ENCODE data around the gene CPE.
"Not testable (repeated sequence)": the region's sequence is repeated elsewhere in the genome, so short reads cannot be mapped to it uniquely, and the experiment has no call there.

The CPE gene

GRCh38 chr4:165404696-165405095 is 25.9 kb downstream of the CPE start:
- DNase-seq (ENCODE audit: low spot score), result no peak

GRCh38 chr4:165410214-165410613 is 31.4 kb downstream of the CPE start:
- DNase-seq (ENCODE audit: low spot score), result no peak

- DNase-seq (ENCODE audit: low spot score), result no peak
Measured at GRCh38 chr4:165415910-165416309, 37.1 kb downstream of the CPE start.

- DNase-seq (ENCODE audit: low spot score), result no peak
Measured at GRCh38 chr4:165418073-165418472, 39.3 kb downstream of the CPE start.

- no peak for DNase-seq (ENCODE audit: low spot score)
Measured at GRCh38 chr4:165425629-165426028, 46.8 kb downstream of the CPE start.

- no peak for DNase-seq (ENCODE audit: low spot score)
Measured at GRCh38 chr4:165426331-165426730, 47.5 kb downstream of the CPE start.

- no peak for DNase-seq (ENCODE audit: low spot score)
Measured at GRCh38 chr4:165426823-165427222, 48.0 kb downstream of the CPE start.

GRCh38 chr4:165428957-165429356 is 50.1 kb downstream of the CPE start:
- DNase-seq (ENCODE audit: low spot score), result no peak

- no peak for DNase-seq (ENCODE audit: low spot score)
Measured at GRCh38 chr4:165433529-165433928, 54.7 kb downstream of the CPE start.

- no peak for DNase-seq (ENCODE audit: low spot score)
Measured at GRCh38 chr4:165437691-165438090, 58.9 kb downstream of the CPE start.

- no peak for DNase-seq (ENCODE audit: low spot score)
Measured at GRCh38 chr4:165439344-165439743, 60.5 kb downstream of the CPE start.

- no peak for DNase-seq (ENCODE audit: low spot score)
Measured at GRCh38 chr4:165439981-165440380, 61.2 kb downstream of the CPE start.

GRCh38 chr4:165440415-165441158 is 61.8 kb downstream of the CPE start:
- no peak for DNase-seq (ENCODE audit: low spot score)

- no peak for DNase-seq (ENCODE audit: low spot score)
Measured at GRCh38 chr4:165443276-165443675, 64.5 kb downstream of the CPE start.

GRCh38 chr4:165448700-165449099 is 69.9 kb downstream of the CPE start:
- DNase-seq (ENCODE audit: low spot score), result no peak

- DNase-seq (ENCODE audit: low spot score), result no peak
Measured at GRCh38 chr4:165449333-165449732, 70.5 kb downstream of the CPE start.

- DNase-seq (ENCODE audit: low spot score), result no peak
Measured at GRCh38 chr4:165450871-165451270, 72.1 kb downstream of the CPE start.

- not testable (repeated sequence) for DNase-seq (ENCODE audit: low spot score)
Measured at GRCh38 chr4:165453140-165453539, 74.3 kb downstream of the CPE start.

- DNase-seq (ENCODE audit: low spot score), result no peak
Measured at GRCh38 chr4:165454426-165454825, 75.6 kb downstream of the CPE start.

- DNase-seq (ENCODE audit: low spot score), result no peak
Measured at GRCh38 chr4:165457793-165458192, 79.0 kb downstream of the CPE start.

GRCh38 chr4:165458471-165458870 is 79.7 kb downstream of the CPE start:
- DNase-seq (ENCODE audit: low spot score), result no peak

- DNase-seq (ENCODE audit: low spot score), result no peak
Measured at GRCh38 chr4:165461159-165461821, 82.5 kb downstream of the CPE start.

GRCh38 chr4:165462009-165462408 is 83.2 kb downstream of the CPE start:
- DNase-seq (ENCODE audit: low spot score), result no peak

- DNase-seq (ENCODE audit: low spot score), result no peak
Measured at GRCh38 chr4:165464376-165464775, 85.6 kb downstream of the CPE start.

Data from ecto neural progenitor cell (in vitro differentiated cells).